PFSK-1 (cell line): ENCODE measurements around the gene RPL29.

Experiments
- FOXP2 ChIP-seq: optimal IDR thresholded peaks from 2 replicates; pipeline ENCODE3; 2011; ENCODE audit warnings: borderline replicate concordance, control low read depth, inconsistent platforms; ENCODE audit not compliant: insufficient read depth; ENCODE audit errors: extremely low read length, extremely low read depth
- POLR2AphosphoS5 ChIP-seq: IDR thresholded peaks from 2 replicates; pipeline ENCODE4 v1.6.1; 2012; ENCODE audit warnings: low read depth, mild to moderate bottlenecking, control low read depth, low read length, moderate library complexity
- SIN3A ChIP-seq: IDR thresholded peaks from 2 replicates; pipeline ENCODE4 v1.6.1; 2012; ENCODE audit warnings: mild to moderate bottlenecking, low read length, moderate library complexity, borderline replicate concordance; ENCODE audit not compliant: insufficient read depth
- TAF1 ChIP-seq: IDR thresholded peaks from 2 replicates; pipeline ENCODE4 v1.6.1; 2012; ENCODE audit warnings: low read length, control low read depth, borderline replicate concordance; ENCODE audit not compliant: insufficient read depth
- TF ChIP-seq, protein P1 (sequence below), 2 experiments: IDR thresholded peaks; 2 replicates each; pipeline versions ENCODE4 v1.6.1 to v1.8.0; 2011 to 2012; ENCODE audit warnings: low read depth in 2 of 2, low read length in 2 of 2, control low read depth in 1 of 2, inconsistent platforms in 1 of 2, mild to moderate bottlenecking in 1 of 2, moderate library complexity in 1 of 2; ENCODE audit not compliant: insufficient read depth in 1 of 2

Gene RPL29

GRCh38 chr3:51971350-51971749 is 24.3 kb downstream of the RPL29 start:
- TF ChIP-seq POLR2AphosphoS5 = no peak
- TF ChIP-seq SIN3A = no peak
- TF ChIP-seq TAF1 = no peak
- TF ChIP-seq FOXP2 = no peak
- TF ChIP-seq, protein P1, sequence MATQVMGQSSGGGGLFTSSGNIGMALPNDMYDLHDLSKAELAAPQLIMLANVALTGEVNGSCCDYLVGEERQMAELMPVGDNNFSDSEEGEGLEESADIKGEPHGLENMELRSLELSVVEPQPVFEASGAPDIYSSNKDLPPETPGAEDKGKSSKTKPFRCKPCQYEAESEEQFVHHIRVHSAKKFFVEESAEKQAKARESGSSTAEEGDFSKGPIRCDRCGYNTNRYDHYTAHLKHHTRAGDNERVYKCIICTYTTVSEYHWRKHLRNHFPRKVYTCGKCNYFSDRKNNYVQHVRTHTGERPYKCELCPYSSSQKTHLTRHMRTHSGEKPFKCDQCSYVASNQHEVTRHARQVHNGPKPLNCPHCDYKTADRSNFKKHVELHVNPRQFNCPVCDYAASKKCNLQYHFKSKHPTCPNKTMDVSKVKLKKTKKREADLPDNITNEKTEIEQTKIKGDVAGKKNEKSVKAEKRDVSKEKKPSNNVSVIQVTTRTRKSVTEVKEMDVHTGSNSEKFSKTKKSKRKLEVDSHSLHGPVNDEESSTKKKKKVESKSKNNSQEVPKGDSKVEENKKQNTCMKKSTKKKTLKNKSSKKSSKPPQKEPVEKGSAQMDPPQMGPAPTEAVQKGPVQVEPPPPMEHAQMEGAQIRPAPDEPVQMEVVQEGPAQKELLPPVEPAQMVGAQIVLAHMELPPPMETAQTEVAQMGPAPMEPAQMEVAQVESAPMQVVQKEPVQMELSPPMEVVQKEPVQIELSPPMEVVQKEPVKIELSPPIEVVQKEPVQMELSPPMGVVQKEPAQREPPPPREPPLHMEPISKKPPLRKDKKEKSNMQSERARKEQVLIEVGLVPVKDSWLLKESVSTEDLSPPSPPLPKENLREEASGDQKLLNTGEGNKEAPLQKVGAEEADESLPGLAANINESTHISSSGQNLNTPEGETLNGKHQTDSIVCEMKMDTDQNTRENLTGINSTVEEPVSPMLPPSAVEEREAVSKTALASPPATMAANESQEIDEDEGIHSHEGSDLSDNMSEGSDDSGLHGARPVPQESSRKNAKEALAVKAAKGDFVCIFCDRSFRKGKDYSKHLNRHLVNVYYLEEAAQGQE (IDR thresholded peaks at IDR 0.05; ENCODE audit: insufficient read depth in 1 of 2, low read depth in 2 of 2, low read length in 2 of 2) = no peak

DNA sequence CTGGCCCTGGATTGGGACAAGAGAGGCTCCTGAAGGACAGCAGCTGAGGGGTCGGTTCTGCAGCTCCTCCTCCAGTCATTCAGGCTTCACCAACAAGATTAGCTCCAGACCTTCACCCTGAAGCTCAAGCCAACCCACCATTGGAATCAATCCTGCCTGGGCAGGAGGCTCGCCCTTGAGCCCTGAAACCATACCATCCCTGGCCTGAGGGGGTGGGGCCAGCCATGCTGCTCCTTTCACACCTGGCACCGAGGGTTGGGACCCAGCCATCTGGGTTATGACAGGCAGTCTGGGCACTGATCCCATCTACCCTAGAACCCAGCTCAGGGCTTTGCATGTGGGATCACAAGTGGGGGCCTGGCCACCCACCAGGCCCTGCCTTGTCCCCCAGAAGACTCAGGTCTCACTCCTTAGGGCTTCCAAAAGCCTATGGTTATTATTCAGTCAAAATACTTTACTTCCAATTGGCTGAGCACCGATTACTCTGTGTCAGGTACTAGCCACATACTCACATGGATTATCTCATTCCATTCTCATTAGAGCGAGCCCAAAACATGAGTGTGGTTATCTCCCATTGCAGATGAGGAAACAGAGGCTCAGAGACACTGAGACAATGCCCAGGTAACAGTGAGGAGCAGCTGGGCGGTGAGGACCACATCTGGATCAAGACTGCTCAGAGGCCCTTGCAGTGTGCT is 24.9 kb downstream of the RPL29 start:
- TF ChIP-seq POLR2AphosphoS5 (no peak), SIN3A (no peak)

DNA sequence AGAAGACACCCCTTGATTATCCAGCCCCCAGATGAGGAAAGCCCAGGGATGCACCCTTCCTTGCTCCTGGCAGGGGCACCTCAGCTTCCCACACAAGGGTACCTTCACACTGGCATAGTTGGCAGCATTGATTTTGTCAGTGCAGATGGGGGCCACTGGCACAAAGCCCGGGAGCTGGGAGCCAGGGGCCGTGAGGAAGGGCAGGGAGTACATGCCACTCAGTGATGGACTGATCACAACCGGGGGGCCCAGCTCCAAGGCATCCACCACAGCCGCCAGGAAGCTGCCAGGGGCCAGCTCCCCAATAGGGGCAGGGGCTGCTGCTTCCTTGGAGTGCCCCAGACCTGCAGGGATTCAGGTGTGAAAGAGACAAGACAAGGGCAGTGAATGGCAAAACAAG is 25.9 kb downstream of the RPL29 start:
- TF ChIP-seq, protein P1 (IDR thresholded peaks at IDR 0.05; ENCODE audit: insufficient read depth in 1 of 2, low read depth in 2 of 2, low read length in 2 of 2) = no peak
- no peak for TF ChIP-seq SIN3A

GRCh38 chr3:51968883-51969678 is 26.6 kb downstream of the RPL29 start:
- TF ChIP-seq POLR2AphosphoS5 (no peak), FOXP2 (no peak), TAF1 (no peak), SIN3A (no peak)
- TF ChIP-seq, protein P1 (IDR thresholded peaks at IDR 0.05; ENCODE audit: insufficient read depth in 1 of 2, low read depth in 2 of 2, low read length in 2 of 2) = no peak

- TF ChIP-seq TAF1 (no peak), POLR2AphosphoS5 (no peak), FOXP2 (no peak), SIN3A (no peak)
- TF ChIP-seq, protein P1 (IDR thresholded peaks at IDR 0.05; ENCODE audit: insufficient read depth in 1 of 2, low read depth in 2 of 2, low read length in 2 of 2) = no peak
These were observed 27.4 kb downstream of the RPL29 start for GRCh38 chr3:51968170-51968775.
